ENCODE results near the gene PDE11A. TPM values are rescaled to one million over a fixed set of nuclear protein-coding genes. Genes with fewer than 3 reads are reported as not detected.

Gene PDE11A
- total and polyA plus RNA-seq, 4 donors = 1.0 to 5.9 (median 1.7) TPM

GRCh38 chr2:177984749-177985148, 87.8 kb downstream of the PDE11A start:
- H3K9ac ChIP-seq (ENCODE audit: low read depth in 1 of 2, low read length in 2 of 2) = no peak overlapping the region
- no peaks in the 10 kb centered on the region for H3K9me3 ChIP-seq (ENCODE audit: control insufficient read depth in 4 of 4, low read length in 3 of 4)
- 72% methylated on average over 1 of the region's 1 CpG for WGBS

GRCh38 chr2:177983183-177983788, 89.3 kb downstream of the PDE11A start:
- H3K27me3 ChIP-seq (ENCODE audit: control insufficient read depth in 4 of 4, insufficient read depth in 4 of 4, low read length in 3 of 4) = no peaks in the 10 kb centered on the region
- no peak overlapping the region for H3K4me3 ChIP-seq (ENCODE audit: low read depth in 1 of 3, low read length in 3 of 3)
- no peaks in the 10 kb centered on the region for H3K4me1 ChIP-seq (ENCODE audit: control insufficient read depth in 4 of 4, insufficient read depth in 4 of 4, low read length in 3 of 4)
- no peak for DNase-seq (ENCODE audit: low spot score)
- WGBS = under 1% methylated on average over 2 of the region's 2 CpGs
- H3K9ac ChIP-seq (ENCODE audit: low read depth in 1 of 2, low read length in 2 of 2) = no peak overlapping the region
- no peaks in the 10 kb centered on the region for H3K9me3 ChIP-seq (ENCODE audit: control insufficient read depth in 4 of 4, low read length in 3 of 4)
- no peak overlapping the region for H3K27ac ChIP-seq (ENCODE audit: low read depth in 1 of 2, low read length in 2 of 2)
- H3K36me3 ChIP-seq (ENCODE audit: control insufficient read depth in 4 of 4, insufficient read depth in 3 of 4, low read depth in 1 of 4, low read length in 3 of 4) = no peaks in the 10 kb centered on the region
- TF ChIP-seq FOXA1 (IDR thresholded peaks at IDR 0.05) = peak; percentile 8
- no peak for TF ChIP-seq GABPA (IDR thresholded peaks at IDR 0.05 in 1 of 2, conservative IDR thresholded peaks at IDR 0.05 in 1 of 2)
- no peak for TF ChIP-seq ZBTB33 (IDR thresholded peaks at IDR 0.05)
- no peak for TF ChIP-seq SP1 (IDR thresholded peaks at IDR 0.05)
- no peak for TF ChIP-seq FOXA2 (IDR thresholded peaks at IDR 0.05)
- TF ChIP-seq TAF1 (conservative IDR thresholded peaks at IDR 0.05) = no peak
- no peak for TF ChIP-seq HNF4G (IDR thresholded peaks at IDR 0.05)
- TF ChIP-seq YY1 (IDR thresholded peaks at IDR 0.05) = no peak
- no peak for TF ChIP-seq RXRA (IDR thresholded peaks at IDR 0.05)
- peak; percentile 84 for TF ChIP-seq CTCF (IDR thresholded peaks at IDR 0.05; ENCODE audit: low read depth, low read length, missing input control)

More at GRCh38 chr2:177984749-177985148, 87.8 kb downstream of the PDE11A start:
- Histone ChIP-seq H3K27me3 (ENCODE audit: control insufficient read depth in 4 of 4, insufficient read depth in 4 of 4, low read length in 3 of 4) (no peaks in the 10 kb centered on the region), H3K36me3 (ENCODE audit: control insufficient read depth in 4 of 4, insufficient read depth in 3 of 4, low read depth in 1 of 4, low read length in 3 of 4) (no peaks in the 10 kb centered on the region), H3K27ac (ENCODE audit: low read depth in 1 of 2, low read length in 2 of 2) (no peak overlapping the region), H3K4me1 (ENCODE audit: control insufficient read depth in 4 of 4, insufficient read depth in 4 of 4, low read length in 3 of 4) (no peaks in the 10 kb centered on the region), H3K4me3 (ENCODE audit: low read depth in 1 of 3, low read length in 3 of 3) (no peak overlapping the region)
- no peak for TF ChIP-seq ZBTB33 (IDR thresholded peaks at IDR 0.05)
- TF ChIP-seq REST (IDR thresholded peaks at IDR 0.05) = no peak
- no peak for TF ChIP-seq RXRA (IDR thresholded peaks at IDR 0.05)
- no peak for TF ChIP-seq MAX (IDR thresholded peaks at IDR 0.05)
- TF ChIP-seq NR2F2 (IDR thresholded peaks at IDR 0.05) = no peak
- DNase-seq (ENCODE audit: low spot score) = no peak
